T-cell (primary cell): Measurements from ENCODE around the gene MDP1. TPM values are rescaled to one million over a fixed set of nuclear protein-coding genes. Genes with fewer than 3 reads are reported as not detected.

Experiments
- ATAC-seq, 4 experiments: fragments of 200-7000 bp in 3 of 4; fragments of 150-1000 bp in 1 of 4; cut with Tn5 transposase; replicated peaks in 1 of 4; 1 replicate in 3 of 4; 2 replicates in 1 of 4; pipeline ENCODE4 v1.10.0; 2021; ENCODE audit warnings: moderate library complexity in 3 of 4, mild to moderate bottlenecking in 2 of 4, moderate number of reproducible peaks in 1 of 4
- CTCF ChIA-PET, 2 donors: fragments of 300-600 bp; sonication (Branson Sonifier 250); formaldehyde crosslinking; loops; one replicate each; lab custom pipeline; 2022; ENCODE audit warnings: antibody characterized with exemption in 2 of 2; lab: Charles Lee
- POLR2A ChIA-PET, 2 donors: fragments of 300-600 bp; sonication (Branson Sonifier 250); formaldehyde crosslinking; loops; one replicate each; lab custom pipeline; 2022; ENCODE audit warnings: antibody characterized with exemption in 2 of 2; lab: Charles Lee
- DNase-seq, 35 experiments: peaks; one replicate each; pipeline versions ENCODE4 v3.0.0 to v3.0.0-alpha.2; 2013 to 2023
- H3K27ac ChIP-seq: one replicate; pipeline ENCODE4 v1.5.1; 2013; ENCODE audit warnings: low read length
- H3K27me3 ChIP-seq, 2 experiments: replicated peaks in 1 of 2; 1 replicate in 1 of 2; 2 replicates in 1 of 2; pipeline versions ENCODE4 v1.6.1 to v1.7.0; 2013; ENCODE audit warnings: low read length in 1 of 2, mixed read lengths in 1 of 2; ENCODE audit not compliant: control insufficient read depth in 2 of 2, insufficient read depth in 2 of 2; ENCODE audit errors: extremely low read depth in 1 of 2
- H3K36me3 ChIP-seq, 2 donors: 1 replicate in 1 of 2; 2 replicates in 1 of 2; pipeline versions ENCODE4 v1.6.1 to v1.7.0; 2013; ENCODE audit warnings: low read length in 1 of 2; ENCODE audit not compliant: control insufficient read depth in 2 of 2, insufficient read depth in 1 of 2; ENCODE audit errors: extremely low read depth in 1 of 2
- H3K4me1 ChIP-seq, 2 experiments: 1 replicate in 1 of 2; 2 replicates in 1 of 2; pipeline versions ENCODE4 v1.6.1 to v1.7.0; 2013; ENCODE audit warnings: low read length in 2 of 2, mixed read lengths in 1 of 2; ENCODE audit not compliant: insufficient read depth in 2 of 2, control insufficient read depth in 1 of 2; ENCODE audit errors: extremely low read depth in 1 of 2
- H3K4me3 ChIP-seq, 2 donors: 1 replicate in 1 of 2; 2 replicates in 1 of 2; pipeline versions ENCODE4 v1.5.1 to v1.7.0; 2013; ENCODE audit warnings: mild to moderate bottlenecking in 2 of 2, low read length in 1 of 2, moderate library complexity in 1 of 2; ENCODE audit not compliant: control insufficient read depth in 1 of 2; ENCODE audit errors: extremely low read depth in 1 of 2
- H3K9me3 ChIP-seq: 2 replicates; pipeline ENCODE4 v1.7.0; 2013
- H3K27ac Mint-ChIP-seq, 2 donors: one replicate each; pipeline ENCODE4 v1.8.0; 2020 to 2021; ENCODE audit warnings: mild to moderate bottlenecking in 2 of 2, mixed read lengths in 2 of 2
- H3K27me3 Mint-ChIP-seq, 2 donors: one replicate each; pipeline ENCODE4 v1.8.0; 2021 to 2022; ENCODE audit warnings: mixed read lengths in 2 of 2
- H3K36me3 Mint-ChIP-seq: one replicate; pipeline ENCODE4 v1.8.0; 2021; ENCODE audit warnings: mixed read lengths
- H3K4me1 Mint-ChIP-seq, 3 donors: one replicate each; pipeline ENCODE4 v1.8.0; 2020 to 2022; ENCODE audit warnings: mixed read lengths in 3 of 3, mild to moderate bottlenecking in 1 of 3
- H3K4me3 Mint-ChIP-seq, 3 donors: one replicate each; pipeline ENCODE4 v1.8.0; 2020 to 2022; ENCODE audit warnings: mild to moderate bottlenecking in 3 of 3, mixed read lengths in 3 of 3, moderate library complexity in 3 of 3
- H3K9me3 Mint-ChIP-seq, 3 donors: one replicate each; pipeline ENCODE4 v1.8.0; 2020 to 2022; ENCODE audit warnings: mixed read lengths in 3 of 3
- WGBS: methylation state at CpG from one replicate; pipeline ENCODE4 v1.1.5; 2013; ENCODE audit warnings: missing lambda C conversion rate; ENCODE audit not compliant: insufficient coverage; 5-methylcytosine and 5-hydroxymethylcytosine counted together
- total RNA-seq, 35 experiments: library from RNA in 6 of 35; stranded (reverse) in 6 of 35; fragments of 120-200 nt in 1 of 35; gene quantifications; one replicate each; pipeline versions ENCODE4 v1.2.1 to v1.2.4 and lab custom pipeline; 2013 to 2026

MDP1 gene
- total RNA-seq, 5 donors from 2014 or later (not counting 1 experiment from before 2014, with no cell fraction given) = 7.2 to 17.5 (median 12.1) TPM

GRCh38 chr14:24211311-24211710, 4.6 kb downstream of the MDP1 start:
- Mint-ChIP-seq H3K9me3 (no peaks in the 10 kb centered on the region), H3K27me3 (no peaks in the 10 kb centered on the region), H3K36me3 (peaks cover 45% of the 10 kb centered on the region), H3K4me1 (peaks cover 63 to 76% (median 67%) of the 10 kb centered on the region in 3 donors), H3K27ac (peak overlapping the region; percentile 94 to 95), H3K4me3 (peak overlapping the region; percentile 86 to 92 (median 89))
- ChIA-PET CTCF (no interaction called here), POLR2A (interaction anchor here (0.7 to 3.6 kb wide), 4 partner anchors 16 to 28 kb away, joined by 3 to 17 read pairs (median 4); partner anchors contain the start of gene TM9SF1 (in 2 of the 2))
- Histone ChIP-seq H3K4me1 (peaks cover 18 to 53% of the 10 kb centered on the region in 2 experiments), H3K9me3 (no peaks in the 10 kb centered on the region), H3K27ac (no peak overlapping the region), H3K4me3 (no peak overlapping the region), H3K36me3 (peaks cover 18 to 51% of the 10 kb centered on the region in 2 donors), H3K27me3 (no peaks in the 10 kb centered on the region)
- 93% methylated on average over 5 of the region's 6 CpGs for WGBS
- DNase-seq (no peak), ATAC-seq (no peak)

- H3K9me3 Mint-ChIP-seq = peaks cover 3 to 4% (median 4%) of the 10 kb centered on the region in 3 donors
- H3K27ac ChIP-seq = peak overlapping the region; percentile 15
- H3K4me3 Mint-ChIP-seq = no peak overlapping the region
- H3K36me3 ChIP-seq = peaks cover 26 to 63% of the 10 kb centered on the region in 2 donors
- H3K4me3 ChIP-seq = no peak overlapping the region
- H3K27ac Mint-ChIP-seq = peak overlapping the region in 1 of 2 donors; percentile 39
- no peaks in the 10 kb centered on the region for H3K27me3 Mint-ChIP-seq
- H3K36me3 Mint-ChIP-seq = peaks cover 64% of the 10 kb centered on the region
- H3K27me3 ChIP-seq = no peaks in the 10 kb centered on the region
- no CpG with 5 or more reads among the region's 2 CpGs for WGBS
- peaks cover 8 to 25% of the 10 kb centered on the region in 2 experiments for H3K4me1 ChIP-seq
- peaks cover 41 to 63% (median 59%) of the 10 kb centered on the region in 3 donors for H3K4me1 Mint-ChIP-seq
- ATAC-seq = no peak
- CTCF ChIA-PET = no interaction called here
- POLR2A ChIA-PET = interaction anchor here in 1 of 2 donors (0.6 to 2.9 kb wide), 2 partner anchors 12 to 116 kb away, joined by 6 to 16 read pairs; partner anchors contain the start of gene TM9SF1
- DNase-seq = no peak
- no peaks in the 10 kb centered on the region for H3K9me3 ChIP-seq
Observed at GRCh38 chr14:24207625-24208024, 8.2 kb downstream of the MDP1 start.

- H3K9me3 ChIP-seq = no peaks in the 10 kb centered on the region
- CTCF ChIA-PET = interaction anchor here in 1 of 2 donors (0.5 to 0.6 kb wide), 2 partner anchors 9 to 100 kb away, joined by 3 to 12 read pairs; no protein-coding TSS in a partner anchor
- Mint-ChIP-seq H3K9me3 (peaks cover 4 to 5% (median 5%) of the 10 kb centered on the region in 3 donors), H3K4me1 (peaks cover 40 to 61% (median 54%) of the 10 kb centered on the region in 3 donors), H3K27ac (peak overlapping the region in 1 of 2 donors; percentile 83), H3K27me3 (no peaks in the 10 kb centered on the region), H3K4me3 (no peak overlapping the region), H3K36me3 (peaks cover 69% of the 10 kb centered on the region)
- H3K27ac ChIP-seq = peak overlapping the region; percentile 15
- ATAC-seq (peak in 1 of 4 experiments; percentile 56), DNase-seq (peak in 3 of 35 experiments; percentile 25 to 40 (median 39))
- H3K4me3 ChIP-seq = no peak overlapping the region
- peaks cover 8 to 20% of the 10 kb centered on the region in 2 experiments for H3K4me1 ChIP-seq
- 54% methylated on average over 5 of the region's 5 CpGs for WGBS
- POLR2A ChIA-PET = interaction anchor here (0.5 to 2.9 kb wide), 3 partner anchors 12 to 117 kb away, joined by 4 to 16 read pairs (median 6); partner anchors contain the start of gene TM9SF1 (in 1 of the 2)
- H3K36me3 ChIP-seq = peaks cover 26 to 63% of the 10 kb centered on the region in 2 donors
- H3K27me3 ChIP-seq = no peaks in the 10 kb centered on the region
Observed at GRCh38 chr14:24207104-24207551, 8.7 kb downstream of the MDP1 start.

GRCh38 chr14:24206260-24207103, 9.4 kb downstream of the MDP1 start:
- H3K4me3 Mint-ChIP-seq = no peak overlapping the region
- peaks cover 3 to 17% of the 10 kb centered on the region in 2 experiments for H3K4me1 ChIP-seq
- H3K9me3 ChIP-seq = no peaks in the 10 kb centered on the region
- H3K36me3 ChIP-seq = peaks cover 25 to 66% of the 10 kb centered on the region in 2 donors
- H3K36me3 Mint-ChIP-seq = peaks cover 71% of the 10 kb centered on the region
- DNase-seq = no peak
- peaks cover 4 to 7% (median 5%) of the 10 kb centered on the region in 3 donors for H3K9me3 Mint-ChIP-seq
- no peaks in the 10 kb centered on the region for H3K27me3 Mint-ChIP-seq
- H3K4me1 Mint-ChIP-seq = peaks cover 35 to 57% (median 52%) of the 10 kb centered on the region in 3 donors
- H3K27me3 ChIP-seq = no peaks in the 10 kb centered on the region
- peak overlapping the region; percentile 22 to 83 for H3K27ac Mint-ChIP-seq
- H3K4me3 ChIP-seq = no peak overlapping the region
- ChIA-PET CTCF (interaction anchor here in 1 of 2 donors (0.5 to 0.6 kb wide), 2 partner anchors 8 to 101 kb away, joined by 3 to 12 read pairs; no protein-coding TSS in a partner anchor), POLR2A (interaction anchor here in 1 of 2 donors (0.5 kb wide), 1 partner anchor 37 kb away, joined by 4 read pairs; no protein-coding TSS in a partner anchor)
- ATAC-seq = no peak
- 96% methylated on average over 7 of the region's 11 CpGs for WGBS
- no peak overlapping the region for H3K27ac ChIP-seq

GRCh38 chr14:24204163-24205146, 11.4 kb downstream of the MDP1 start:
- Histone ChIP-seq H3K9me3 (no peaks in the 10 kb centered on the region), H3K4me1 (peaks cover 0 to 16% of the 10 kb centered on the region in 2 experiments), H3K36me3 (peaks cover 21 to 47% of the 10 kb centered on the region in 2 donors), H3K27ac (no peak overlapping the region), H3K27me3 (no peaks in the 10 kb centered on the region), H3K4me3 (no peak overlapping the region)
- POLR2A ChIA-PET = interaction anchor here (0.7 kb wide), 2 partner anchors 8 to 64 kb away, joined by 6 to 8 read pairs; no protein-coding TSS in a partner anchor
- DNase-seq (no peak), ATAC-seq (no peak)
- CTCF ChIA-PET = interaction anchor here in 1 of 2 donors (0.7 kb wide), 1 partner anchor 1552 kb away, joined by 4 read pairs; no protein-coding TSS in a partner anchor
- H3K27ac Mint-ChIP-seq = peak overlapping the region in 1 of 2 donors; percentile 9
- H3K9me3 Mint-ChIP-seq = peaks cover 4 to 7% (median 5%) of the 10 kb centered on the region in 3 donors
- WGBS = 97% methylated on average over 6 of the region's 7 CpGs
- H3K4me1 Mint-ChIP-seq = peaks cover 25 to 48% (median 43%) of the 10 kb centered on the region in 3 donors
- H3K27me3 Mint-ChIP-seq = no peaks in the 10 kb centered on the region
- no peak overlapping the region for H3K4me3 Mint-ChIP-seq
- H3K36me3 Mint-ChIP-seq = peaks cover 60% of the 10 kb centered on the region
